Measurements from ENCODE around the gene VGF.

DNA sequence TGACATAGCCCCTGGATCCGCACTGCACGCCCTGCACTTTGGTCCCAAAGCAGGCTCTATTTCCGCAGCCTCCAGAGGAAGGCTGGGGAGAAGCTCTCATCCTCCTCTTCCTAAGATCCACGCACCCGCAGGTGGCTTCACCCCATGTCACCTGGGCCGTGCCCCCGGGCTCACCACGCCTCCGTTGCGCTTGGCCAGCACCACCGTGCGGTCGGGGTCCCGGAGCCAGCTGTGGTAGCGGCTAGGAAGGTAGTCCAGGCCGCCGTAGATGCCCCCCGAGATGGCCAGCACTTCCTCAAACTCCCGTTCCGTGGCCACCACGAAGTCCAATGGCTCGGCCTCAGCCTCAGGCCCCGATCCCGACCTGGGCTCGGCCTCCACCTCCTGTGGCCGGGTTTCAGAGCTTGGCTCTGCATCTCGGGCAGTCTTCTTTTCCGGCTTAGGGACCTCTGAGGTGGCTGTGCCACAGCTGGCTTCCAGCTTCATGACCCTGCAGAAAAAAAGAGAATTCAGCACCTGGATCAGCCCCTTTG, 9.0 kb upstream of the VGF start:
- TF ChIP-seq, protein P1, sequence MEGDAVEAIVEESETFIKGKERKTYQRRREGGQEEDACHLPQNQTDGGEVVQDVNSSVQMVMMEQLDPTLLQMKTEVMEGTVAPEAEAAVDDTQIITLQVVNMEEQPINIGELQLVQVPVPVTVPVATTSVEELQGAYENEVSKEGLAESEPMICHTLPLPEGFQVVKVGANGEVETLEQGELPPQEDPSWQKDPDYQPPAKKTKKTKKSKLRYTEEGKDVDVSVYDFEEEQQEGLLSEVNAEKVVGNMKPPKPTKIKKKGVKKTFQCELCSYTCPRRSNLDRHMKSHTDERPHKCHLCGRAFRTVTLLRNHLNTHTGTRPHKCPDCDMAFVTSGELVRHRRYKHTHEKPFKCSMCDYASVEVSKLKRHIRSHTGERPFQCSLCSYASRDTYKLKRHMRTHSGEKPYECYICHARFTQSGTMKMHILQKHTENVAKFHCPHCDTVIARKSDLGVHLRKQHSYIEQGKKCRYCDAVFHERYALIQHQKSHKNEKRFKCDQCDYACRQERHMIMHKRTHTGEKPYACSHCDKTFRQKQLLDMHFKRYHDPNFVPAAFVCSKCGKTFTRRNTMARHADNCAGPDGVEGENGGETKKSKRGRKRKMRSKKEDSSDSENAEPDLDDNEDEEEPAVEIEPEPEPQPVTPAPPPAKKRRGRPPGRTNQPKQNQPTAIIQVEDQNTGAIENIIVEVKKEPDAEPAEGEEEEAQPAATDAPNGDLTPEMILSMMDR (IDR thresholded peaks at IDR 0.05): no peak
- no peak for TF ChIP-seq POLR2A (IDR thresholded peaks at IDR 0.05)
